SJSA1 (cell line): Measurements from ENCODE around the gene POTEF. TPM values are rescaled to one million over a fixed set of nuclear protein-coding genes. Genes with fewer than 3 reads are reported as not detected.
"Not testable (repeated sequence)": the region's sequence is repeated elsewhere in the genome, so short reads cannot be mapped to it uniquely, and the experiment has no call there.

ENCODE experiments used
- DNase-seq, 2 experiments: peaks; one replicate each; pipeline ENCODE4 v3.0.0-alpha.2; 2015 to 2020; ENCODE audit warnings: low spot score in 2 of 2, low read depth in 1 of 2
- H3K27ac ChIP-seq: fragments of 250-450 bp; sonication (Bioruptor Pico); 2 replicates; pipeline ENCODE4 v1.5.1; 2020; ENCODE audit warnings: mild to moderate bottlenecking, moderate library complexity
- H3K27me3 ChIP-seq: fragments of 250-450 bp; sonication (Bioruptor Pico); replicated peaks from 2 replicates; pipeline ENCODE4 v1.5.1; 2020; ENCODE audit warnings: mild to moderate bottlenecking, moderate library complexity
- H3K36me3 ChIP-seq: fragments of 250-450 bp; sonication (Bioruptor Pico); 2 replicates; pipeline ENCODE4 v1.5.1; 2020; ENCODE audit warnings: mild to moderate bottlenecking
- H3K4me1 ChIP-seq: fragments of 250-450 bp; sonication (Bioruptor Pico); replicated peaks from 2 replicates; pipeline ENCODE4 v1.6.1; 2021; ENCODE audit warnings: mild to moderate bottlenecking
- H3K4me3 ChIP-seq: fragments of 250-450 bp; sonication (Bioruptor Pico); 2 replicates; pipeline ENCODE4 v1.5.1; 2020; ENCODE audit warnings: mild to moderate bottlenecking
- H3K9me3 ChIP-seq: fragments of 250-450 bp; sonication (Bioruptor Pico); replicated peaks from 2 replicates; pipeline ENCODE4 v1.5.1; 2020; ENCODE audit warnings: mild to moderate bottlenecking
- total RNA-seq: library from RNA; depleted of rRNA; stranded (reverse); fragments of >200 nt; shearing (Covaris generic); gene quantifications from 2 replicates; pipeline ENCODE4 v1.2.3, GENCODE V29; 2014

Gene POTEF
- total RNA-seq, 1 experiment from 2014 or later = not detected

DNA sequence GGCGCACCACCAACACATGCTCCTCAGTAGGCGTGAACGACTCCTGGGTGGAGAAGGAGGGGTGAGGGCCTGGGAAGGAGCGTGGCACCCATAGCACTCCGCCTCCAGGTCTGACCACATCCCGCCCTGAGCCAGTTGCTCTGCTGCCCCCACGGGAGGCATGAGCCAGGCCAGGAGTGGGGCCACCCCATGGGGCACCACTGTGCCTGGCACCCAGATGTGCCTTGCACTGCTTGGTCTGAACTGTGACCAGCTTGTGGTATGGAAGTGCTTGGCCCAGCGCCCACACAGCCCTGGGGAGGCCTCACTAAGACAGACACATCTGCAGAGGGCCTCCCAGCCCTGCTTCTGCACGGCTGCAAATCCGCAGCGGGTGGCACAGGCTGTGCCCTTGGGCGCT is 28.3 kb upstream of the POTEF start:
- H3K27me3 ChIP-seq, DNase-seq, H3K9me3 ChIP-seq, H3K4me3 ChIP-seq, H3K27ac ChIP-seq, H3K4me1 ChIP-seq: not testable (repeated sequence)
- peaks cover 17% of the 10 kb centered on the region for H3K36me3 ChIP-seq

DNA sequence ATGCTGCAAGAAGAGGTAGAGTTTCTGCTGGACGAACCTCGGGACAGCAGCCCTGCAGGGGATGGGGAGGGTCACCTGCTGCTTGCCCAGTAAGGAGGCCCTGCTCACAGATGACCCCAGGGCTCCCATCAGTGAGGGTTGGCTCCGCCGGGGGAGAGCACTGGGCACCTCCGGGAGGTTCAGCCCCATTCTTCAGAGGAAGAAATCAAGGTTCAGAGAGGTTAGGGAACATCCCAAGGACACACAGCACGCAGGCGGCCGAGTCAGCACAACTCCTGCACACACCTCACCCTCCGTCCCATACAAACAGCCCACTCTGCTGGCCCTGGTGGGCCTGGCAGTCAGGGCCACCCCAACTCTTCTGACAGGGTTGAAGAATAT is 27.6 kb upstream of the POTEF start:
- H3K27ac ChIP-seq = no peak overlapping the region
- H3K36me3 ChIP-seq = peaks cover 17% of the 10 kb centered on the region
- no peak overlapping the region for H3K4me3 ChIP-seq
- no peaks in the 10 kb centered on the region for H3K9me3 ChIP-seq
- no peaks in the 10 kb centered on the region for H3K4me1 ChIP-seq
- DNase-seq = no peak
- no peaks in the 10 kb centered on the region for H3K27me3 ChIP-seq

DNA sequence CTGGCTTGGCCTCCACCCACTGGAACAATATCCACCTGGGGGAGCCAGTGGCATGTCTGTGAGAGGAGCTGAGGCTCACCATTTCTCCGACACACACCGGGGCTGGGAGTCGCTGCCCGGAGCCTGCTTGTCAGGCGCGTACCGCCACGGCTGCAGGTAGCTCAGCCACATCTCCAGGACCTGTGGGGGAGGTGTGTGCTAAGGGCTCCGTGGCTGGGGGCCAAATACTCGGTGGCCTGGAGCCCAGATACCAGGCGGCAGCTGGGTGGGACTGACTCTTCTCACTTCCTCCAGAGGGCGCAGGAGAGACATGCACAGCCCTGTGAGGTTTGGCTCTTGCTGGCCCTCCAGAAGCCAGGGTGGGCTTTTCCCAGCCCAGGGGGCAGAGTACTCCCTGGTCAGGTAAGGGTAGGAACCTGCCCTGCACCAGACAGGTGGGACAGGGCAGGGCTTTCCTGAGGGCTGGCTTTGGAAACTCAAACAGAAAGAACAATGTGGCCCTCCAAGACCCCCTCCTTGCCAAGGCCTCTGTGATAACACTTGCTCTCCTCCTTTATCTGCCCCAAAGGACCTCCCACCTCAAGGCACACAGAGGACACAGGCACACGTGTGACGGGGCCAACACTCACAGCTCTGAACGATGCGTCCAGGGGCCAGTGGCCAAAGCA is 27.1 kb upstream of the POTEF start:
- H3K9me3 ChIP-seq, H3K4me3 ChIP-seq, H3K4me1 ChIP-seq, H3K27me3 ChIP-seq, H3K27ac ChIP-seq: not testable (repeated sequence)
- peak; percentile 23 to 62 for DNase-seq
- H3K36me3 ChIP-seq = peaks cover 17% of the 10 kb centered on the region

DNA sequence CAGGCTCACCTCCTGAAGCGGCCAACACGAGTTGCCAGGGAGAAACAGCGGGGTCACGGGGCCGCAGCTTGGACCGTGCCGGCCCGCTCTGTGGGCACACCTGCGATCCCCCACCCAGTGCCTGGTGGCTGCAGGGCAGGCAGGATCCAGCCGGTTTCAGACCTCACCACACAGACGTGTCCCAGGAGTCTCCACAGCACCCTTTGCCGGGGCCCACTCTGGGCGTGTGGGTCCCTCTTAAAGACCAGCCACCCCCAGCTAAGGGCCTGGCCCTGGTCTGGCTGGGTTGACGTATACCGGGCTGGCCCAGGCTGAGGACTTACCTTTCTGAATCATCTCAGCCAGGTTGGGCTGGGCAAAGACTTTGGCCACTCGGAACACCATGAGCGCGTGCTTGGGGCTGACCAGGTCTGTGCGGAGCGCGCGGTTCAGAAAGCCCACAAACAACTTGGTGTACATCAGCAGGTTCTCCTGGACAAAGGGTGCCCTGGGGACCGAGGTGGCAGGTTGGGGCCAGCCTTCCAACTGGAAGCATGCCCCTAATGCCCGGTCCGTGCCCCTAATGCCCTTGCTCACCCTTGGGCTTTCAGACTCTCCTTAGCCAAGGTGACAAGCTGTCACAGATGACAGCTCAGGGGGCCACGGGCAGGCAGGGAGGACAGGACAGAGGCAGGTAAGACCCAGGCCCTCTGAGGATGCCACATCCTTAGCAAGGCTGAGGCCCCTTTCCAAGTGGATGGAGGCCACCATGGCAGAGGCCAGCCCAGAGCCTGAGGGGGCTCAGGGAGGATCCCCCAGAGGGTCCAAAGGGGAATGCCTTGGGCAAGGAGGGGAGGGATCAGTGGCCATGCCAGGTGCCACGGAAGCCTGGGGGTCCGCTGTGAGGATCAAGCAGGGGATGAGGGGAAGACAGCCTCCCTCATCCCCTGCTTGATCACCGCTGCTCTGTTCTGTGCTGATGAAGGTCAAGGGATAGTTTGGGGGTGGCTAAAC is 26.0 kb upstream of the POTEF start:
- Histone ChIP-seq H3K27ac (no peak overlapping the region), H3K4me1 (no peaks in the 10 kb centered on the region), H3K36me3 (peaks cover 17% of the 10 kb centered on the region), H3K27me3 (no peaks in the 10 kb centered on the region), H3K9me3 (no peaks in the 10 kb centered on the region), H3K4me3 (no peak overlapping the region)
- no peak for DNase-seq

DNA sequence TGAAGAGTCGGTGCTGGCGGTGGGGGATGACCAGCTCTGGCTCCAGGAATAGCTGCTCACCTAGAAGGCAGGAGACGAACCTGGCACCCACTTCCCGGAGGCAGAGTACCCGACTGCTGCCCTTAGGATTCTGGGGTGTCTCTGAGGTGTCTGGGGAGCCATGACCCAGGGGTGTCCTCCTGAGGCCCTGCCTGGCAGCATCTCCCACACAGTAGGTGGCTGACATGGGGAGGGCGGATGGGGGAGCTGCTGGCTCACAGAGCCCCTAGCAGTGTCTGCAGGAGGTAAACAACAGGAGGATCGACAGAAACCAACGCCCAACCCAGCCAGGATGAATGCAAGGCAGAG is 25.4 kb upstream of the POTEF start:
- H3K27ac ChIP-seq, H3K9me3 ChIP-seq, H3K4me3 ChIP-seq, H3K4me1 ChIP-seq, DNase-seq, H3K27me3 ChIP-seq: not testable (repeated sequence)
- H3K36me3 ChIP-seq = peaks cover 17% of the 10 kb centered on the region

DNA sequence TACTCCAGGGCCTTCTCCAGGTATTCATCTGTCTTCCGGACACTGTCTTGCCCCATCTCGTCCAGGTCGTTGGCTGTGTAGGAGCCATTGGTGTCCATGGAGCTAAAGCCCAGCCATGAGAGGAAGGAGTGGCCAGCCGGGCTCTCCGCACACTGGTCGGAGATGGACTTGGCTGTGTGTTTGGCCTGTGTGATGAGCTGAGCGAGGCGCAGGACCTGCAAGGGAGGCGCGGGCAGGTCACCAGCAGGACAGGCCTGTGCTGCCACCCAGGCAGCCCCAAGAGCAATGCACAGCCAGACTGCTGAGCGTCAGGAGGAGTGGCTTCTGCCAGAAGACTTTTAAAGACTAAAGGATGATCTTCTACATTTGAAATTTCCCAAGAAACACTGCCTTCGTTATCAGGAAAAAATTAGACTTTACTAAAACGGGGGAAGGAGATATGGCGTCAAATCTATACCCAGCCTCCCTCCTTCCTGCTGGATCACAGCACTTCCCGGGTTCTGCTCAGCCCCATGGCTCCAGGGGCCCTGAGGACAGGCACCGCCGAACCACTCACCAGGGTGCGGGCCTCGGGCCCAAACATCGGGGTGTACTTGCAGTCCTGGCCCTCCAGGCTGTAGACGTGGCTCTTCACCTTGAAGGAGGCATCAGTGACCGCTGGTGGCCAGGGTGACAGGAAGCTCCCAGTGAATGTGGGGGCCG is 24.9 kb upstream of the POTEF start:
- not testable (repeated sequence) for H3K4me3 ChIP-seq, H3K9me3 ChIP-seq, H3K4me1 ChIP-seq, H3K27ac ChIP-seq, DNase-seq, H3K27me3 ChIP-seq
- peaks cover 17% of the 10 kb centered on the region for H3K36me3 ChIP-seq

DNA sequence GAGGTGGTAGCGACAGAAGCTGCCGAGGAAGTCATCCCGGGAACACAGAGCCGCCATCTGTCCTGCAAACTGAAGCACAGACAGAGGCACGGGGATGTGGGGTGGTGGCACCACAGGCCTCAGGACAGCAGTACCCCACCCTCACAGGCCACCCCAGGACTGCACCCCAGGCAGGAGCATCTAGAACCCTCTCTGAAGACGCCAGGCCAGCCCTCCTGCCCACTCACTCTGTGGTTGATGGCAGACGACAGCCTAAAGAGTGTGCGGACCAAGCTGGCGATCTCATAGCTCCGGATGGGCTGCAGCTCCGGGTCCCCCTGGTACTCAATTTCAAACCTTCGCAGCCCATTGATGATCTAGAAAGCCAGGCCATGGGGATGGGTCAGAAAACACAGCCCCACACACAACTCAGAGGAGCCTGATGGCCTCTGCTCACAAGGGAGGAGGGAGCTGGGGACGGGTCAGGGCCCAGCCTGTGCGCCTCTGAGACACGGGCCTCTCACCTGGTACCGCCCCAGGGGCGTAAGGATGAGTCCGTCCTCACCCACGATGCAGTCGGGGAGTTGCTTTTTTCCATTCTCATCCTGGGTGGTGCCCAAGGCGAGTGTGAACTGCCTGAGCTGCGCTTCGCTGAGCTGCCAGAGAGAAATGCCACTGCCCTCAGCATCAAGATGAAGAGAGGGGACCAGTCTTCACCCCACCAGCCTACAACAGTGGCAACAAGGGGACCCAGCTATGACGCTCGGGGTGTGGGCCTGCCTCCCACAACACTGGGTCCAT is 24.0 kb upstream of the POTEF start:
- DNase-seq = no peak
- no peaks in the 10 kb centered on the region for H3K9me3 ChIP-seq
- H3K4me3 ChIP-seq = no peak overlapping the region
- peaks cover 17% of the 10 kb centered on the region for H3K36me3 ChIP-seq
- no peak overlapping the region for H3K27ac ChIP-seq
- H3K4me1 ChIP-seq = no peaks in the 10 kb centered on the region
- no peaks in the 10 kb centered on the region for H3K27me3 ChIP-seq

DNA sequence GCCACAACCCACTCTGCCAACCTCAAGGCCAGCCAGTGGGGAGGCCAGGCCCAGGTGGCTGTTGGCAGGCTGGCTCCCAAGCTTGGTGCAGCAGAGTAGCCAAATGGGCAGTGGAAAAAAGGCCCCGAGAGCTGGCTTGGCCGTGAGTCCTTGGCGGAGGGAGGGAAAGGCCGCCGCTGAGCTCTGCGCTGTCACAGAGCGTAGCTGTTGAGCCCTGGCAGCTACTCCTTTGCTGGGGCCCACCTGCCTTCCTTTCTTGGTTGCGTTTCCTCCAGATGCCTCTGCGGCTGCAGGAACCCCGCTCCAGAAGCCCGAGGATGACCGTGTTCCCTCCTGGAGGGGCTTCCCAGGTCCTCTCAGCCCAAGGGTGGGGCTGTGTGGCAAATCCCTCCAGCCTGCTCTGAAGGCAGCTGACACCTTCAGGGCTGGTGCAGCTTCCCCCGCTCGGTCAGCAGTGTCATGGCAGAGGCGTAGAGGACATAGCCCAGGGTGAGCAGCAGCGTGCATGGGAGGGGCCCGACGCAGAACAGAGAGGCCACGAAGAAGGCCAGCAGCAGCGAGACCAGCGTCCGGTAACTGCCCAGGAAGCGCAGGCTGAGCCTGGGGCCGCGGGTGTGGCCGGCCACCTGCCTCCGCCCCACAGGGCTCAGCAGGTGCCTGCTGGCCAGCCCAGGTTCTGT is 23.3 kb upstream of the POTEF start:
- DNase-seq, H3K9me3 ChIP-seq, H3K27ac ChIP-seq, H3K4me3 ChIP-seq, H3K4me1 ChIP-seq, H3K27me3 ChIP-seq: not testable (repeated sequence)
- H3K36me3 ChIP-seq = peaks cover 17% of the 10 kb centered on the region

DNA sequence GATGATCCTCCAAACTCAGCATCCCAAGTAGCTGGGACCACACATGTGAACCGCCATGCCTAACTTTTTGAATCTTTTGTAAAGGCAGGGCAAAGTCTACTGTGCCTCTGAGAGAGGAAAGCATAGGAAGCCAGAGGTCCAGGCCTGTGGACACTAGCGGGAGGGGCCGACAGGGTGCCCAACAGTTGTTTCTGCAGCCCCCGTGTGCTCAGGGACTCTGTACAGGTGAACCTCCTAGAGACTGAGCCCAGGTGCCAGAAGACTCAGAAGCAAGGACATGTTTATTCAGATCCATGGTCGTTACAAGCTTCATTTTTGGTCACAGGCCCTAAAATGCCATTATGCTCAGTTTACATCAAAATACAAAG is 22.1 kb upstream of the POTEF start:
- not testable (repeated sequence) for H3K4me1 ChIP-seq, DNase-seq, H3K4me3 ChIP-seq, H3K27me3 ChIP-seq, H3K27ac ChIP-seq, H3K9me3 ChIP-seq
- H3K36me3 ChIP-seq = peaks cover 12% of the 10 kb centered on the region

DNA sequence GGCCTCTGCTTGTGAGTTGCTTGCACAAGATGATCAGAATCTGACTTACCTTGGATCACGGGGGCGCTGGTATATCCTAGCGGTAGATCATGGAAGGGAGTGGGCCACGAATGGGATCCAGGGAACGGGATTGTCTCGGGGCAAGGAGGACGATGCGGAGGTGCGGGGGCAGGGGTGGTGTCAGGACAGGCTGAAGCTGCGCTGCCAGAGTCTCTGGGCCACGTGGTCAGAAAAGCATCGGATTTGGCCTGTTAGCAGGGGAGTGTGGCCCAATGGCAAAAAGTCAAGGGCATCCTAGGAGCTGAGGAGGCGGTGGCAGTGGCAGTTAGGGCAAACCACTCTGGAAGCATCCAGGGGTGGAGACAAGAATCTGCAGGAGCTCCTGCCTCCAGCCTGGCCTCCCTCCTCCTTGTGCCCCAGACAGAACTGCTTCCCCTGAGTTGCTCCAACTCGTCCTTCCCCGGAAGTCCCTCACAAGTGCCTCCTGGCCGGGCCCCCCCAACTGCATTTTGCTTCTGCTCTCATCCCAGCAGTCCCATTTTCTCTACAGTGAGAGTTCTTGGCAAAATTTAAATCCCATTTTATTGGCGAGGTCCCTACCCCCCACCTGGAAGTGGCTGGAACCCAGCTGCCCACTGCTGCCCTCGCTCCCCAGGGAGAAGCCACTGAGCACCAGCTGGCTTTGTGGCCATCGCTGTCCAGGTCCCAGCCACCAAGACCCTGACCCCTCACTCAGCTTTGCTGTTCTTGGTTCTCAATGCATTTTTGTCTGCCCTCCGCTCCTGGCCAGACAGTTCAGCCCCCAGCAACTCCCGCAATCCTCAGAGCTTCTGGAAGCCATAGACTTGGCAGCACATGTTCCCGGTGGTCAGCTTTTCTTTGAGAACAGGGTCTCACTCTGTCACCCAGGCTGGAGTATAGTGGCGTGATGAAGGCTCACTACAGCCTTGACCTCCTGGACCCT is 21.4 kb upstream of the POTEF start:
- Histone ChIP-seq H3K9me3 (no peaks in the 10 kb centered on the region), H3K27me3 (no peaks in the 10 kb centered on the region), H3K36me3 (peaks cover 7% of the 10 kb centered on the region; the same call in 1 of the 2 replicates), H3K4me3 (no peak overlapping the region), H3K27ac (no peak overlapping the region), H3K4me1 (no peaks in the 10 kb centered on the region)
- DNase-seq = no peak

DNA sequence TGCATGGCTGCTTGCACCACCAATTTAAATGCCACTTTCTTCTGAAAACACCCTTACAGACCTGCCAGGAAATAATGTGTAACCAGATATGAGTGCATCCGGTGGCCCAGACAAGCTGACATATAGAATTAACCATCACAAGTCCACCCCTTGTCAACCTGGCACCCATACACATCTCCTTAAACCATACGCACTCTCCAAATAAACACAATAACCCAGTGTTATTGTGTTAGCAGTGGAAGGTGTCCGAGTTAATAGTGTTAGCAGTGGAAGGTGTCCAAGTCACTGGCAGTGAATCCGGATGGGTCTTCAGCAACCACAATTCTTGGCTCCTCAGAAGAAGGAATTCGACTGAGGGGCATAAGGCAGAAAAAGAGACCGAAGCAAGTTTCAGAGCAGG is 19.5 kb upstream of the POTEF start:
- not testable (repeated sequence) for H3K4me1 ChIP-seq, H3K9me3 ChIP-seq, DNase-seq, H3K36me3 ChIP-seq, H3K4me3 ChIP-seq, H3K27ac ChIP-seq, H3K27me3 ChIP-seq

DNA sequence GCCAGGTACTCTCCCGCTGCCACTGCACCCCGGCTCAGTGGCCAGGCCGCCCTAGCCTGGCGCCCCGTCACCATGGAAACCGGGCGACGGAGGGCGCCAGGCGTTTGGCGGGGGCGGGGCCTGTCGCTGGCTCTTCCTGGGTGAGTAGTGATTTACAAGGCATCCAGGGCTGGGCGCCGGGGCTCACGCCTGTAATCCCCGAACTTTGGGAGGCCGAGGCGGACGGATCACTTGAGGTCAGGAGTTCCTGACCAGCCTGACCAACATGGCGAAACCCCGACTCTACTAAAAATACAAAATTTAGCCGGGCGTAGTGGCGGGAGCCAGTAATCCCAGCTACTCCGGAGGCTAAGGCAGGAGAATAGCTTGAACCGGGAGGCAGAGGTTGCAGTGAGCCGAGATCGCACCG is 16.0 kb upstream of the POTEF start, which contains the start of gene CCDC74B:
Gene CCDC74B (minus strand): TSS at position 107 of the 409 bp plus-strand sequence. CDS start 116 bp downstream, outside the sequence.
- not testable (repeated sequence) for H3K9me3 ChIP-seq, H3K27ac ChIP-seq, H3K36me3 ChIP-seq, H3K4me1 ChIP-seq, H3K27me3 ChIP-seq
- H3K4me3 ChIP-seq = peak within 1 kb of the TSS; percentile 28
- DNase-seq = peak; percentile 44 to 70
